Measurements from ENCODE around the gene HES3. TPM values are rescaled to one million over a fixed set of nuclear protein-coding genes. Genes with fewer than 3 reads are reported as not detected.

HES3 gene
- polyA plus RNA-seq, 1 of the 3 experiments (the other 2 are of a cell fraction): not detected

DNA sequence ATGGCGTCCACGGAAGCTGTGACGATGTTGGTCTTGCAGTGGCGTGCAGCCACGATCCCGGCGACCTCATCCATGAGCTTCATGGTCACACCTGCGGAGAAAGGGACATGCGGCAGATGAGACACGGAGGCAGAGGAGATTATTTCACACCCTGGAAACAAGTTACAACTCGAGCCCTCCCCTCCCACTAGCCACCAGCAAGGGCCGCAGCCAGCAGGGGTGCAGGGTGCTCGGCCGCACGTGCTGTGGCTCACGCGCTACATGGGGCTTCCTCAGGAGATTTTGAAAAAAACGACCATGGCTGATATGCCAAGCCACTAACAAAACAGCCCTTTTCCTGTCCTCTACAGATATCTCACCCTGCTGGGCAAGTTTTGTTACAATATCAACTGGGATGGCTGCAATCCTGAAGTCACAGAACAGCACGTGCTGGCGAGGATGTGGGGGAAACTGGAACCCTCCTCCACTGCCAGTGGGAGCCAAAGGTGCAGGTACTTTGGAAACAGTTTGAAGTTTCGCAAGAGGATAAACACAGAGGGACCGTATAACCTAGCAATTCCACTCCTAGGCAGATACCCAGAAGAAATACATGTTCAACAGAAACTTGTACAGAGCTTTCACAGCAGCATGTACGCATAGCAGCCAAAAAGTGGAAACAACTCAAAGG lies 51.0 kb downstream of the HES3 start (continued):
- TF ChIP-seq, protein P1, sequence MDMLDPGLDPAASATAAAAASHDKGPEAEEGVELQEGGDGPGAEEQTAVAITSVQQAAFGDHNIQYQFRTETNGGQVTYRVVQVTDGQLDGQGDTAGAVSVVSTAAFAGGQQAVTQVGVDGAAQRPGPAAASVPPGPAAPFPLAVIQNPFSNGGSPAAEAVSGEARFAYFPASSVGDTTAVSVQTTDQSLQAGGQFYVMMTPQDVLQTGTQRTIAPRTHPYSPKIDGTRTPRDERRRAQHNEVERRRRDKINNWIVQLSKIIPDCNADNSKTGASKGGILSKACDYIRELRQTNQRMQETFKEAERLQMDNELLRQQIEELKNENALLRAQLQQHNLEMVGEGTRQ (IDR thresholded peaks at IDR 0.05; ENCODE audit: borderline replicate concordance, low read depth, low read length): no peak
- no peak for TF ChIP-seq FOSL2 (IDR thresholded peaks at IDR 0.05; ENCODE audit: borderline replicate concordance, low read depth)
- TF ChIP-seq EP300 (IDR thresholded peaks at IDR 0.05; ENCODE audit: borderline replicate concordance in 1 of 2, low read depth in 1 of 2, low read length in 1 of 2): no peak
- TF ChIP-seq RCOR1 (IDR thresholded peaks at IDR 0.05; ENCODE audit: low read length): no peak
- no peak for TF ChIP-seq SMC3 (IDR thresholded peaks at IDR 0.05; ENCODE audit: low read depth, low read length)
- no peak for TF ChIP-seq MXI1 (IDR thresholded peaks at IDR 0.05; ENCODE audit: low read depth, low read length)
- no peak for TF ChIP-seq EZH2phosphoT487 (IDR thresholded peaks at IDR 0.05; ENCODE audit: borderline replicate concordance, low read depth)
- TF ChIP-seq, protein P2, sequence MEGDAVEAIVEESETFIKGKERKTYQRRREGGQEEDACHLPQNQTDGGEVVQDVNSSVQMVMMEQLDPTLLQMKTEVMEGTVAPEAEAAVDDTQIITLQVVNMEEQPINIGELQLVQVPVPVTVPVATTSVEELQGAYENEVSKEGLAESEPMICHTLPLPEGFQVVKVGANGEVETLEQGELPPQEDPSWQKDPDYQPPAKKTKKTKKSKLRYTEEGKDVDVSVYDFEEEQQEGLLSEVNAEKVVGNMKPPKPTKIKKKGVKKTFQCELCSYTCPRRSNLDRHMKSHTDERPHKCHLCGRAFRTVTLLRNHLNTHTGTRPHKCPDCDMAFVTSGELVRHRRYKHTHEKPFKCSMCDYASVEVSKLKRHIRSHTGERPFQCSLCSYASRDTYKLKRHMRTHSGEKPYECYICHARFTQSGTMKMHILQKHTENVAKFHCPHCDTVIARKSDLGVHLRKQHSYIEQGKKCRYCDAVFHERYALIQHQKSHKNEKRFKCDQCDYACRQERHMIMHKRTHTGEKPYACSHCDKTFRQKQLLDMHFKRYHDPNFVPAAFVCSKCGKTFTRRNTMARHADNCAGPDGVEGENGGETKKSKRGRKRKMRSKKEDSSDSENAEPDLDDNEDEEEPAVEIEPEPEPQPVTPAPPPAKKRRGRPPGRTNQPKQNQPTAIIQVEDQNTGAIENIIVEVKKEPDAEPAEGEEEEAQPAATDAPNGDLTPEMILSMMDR (IDR thresholded peaks at IDR 0.05): no peak
- no peak for TF ChIP-seq TEAD4 (IDR thresholded peaks at IDR 0.05; ENCODE audit: borderline replicate concordance, insufficient read depth)

Other genes starting within 250 kb of the HES3 start
- 6.1 and 7.6 TPM in 2 replicates for gene KCNAB2, start 198.3 kb upstream of the HES3 start, polyA plus RNA-seq (2012; rRNA removed)
- 0.26 and 0.62 TPM in 2 replicates for gene CHD5, start 63.9 kb upstream of the HES3 start, polyA plus RNA-seq (2012; rRNA removed)
- 140 and 151 TPM in 2 replicates for gene RPL22, start 44.6 kb upstream of the HES3 start, polyA plus RNA-seq (2012; rRNA removed)
- 19.2 and 25.4 TPM in 2 replicates for gene RNF207, start 38.1 kb upstream of the HES3 start, polyA plus RNA-seq (2012; rRNA removed)
- gene ICMT, start 8.2 kb upstream of the HES3 start, polyA plus RNA-seq (2012; rRNA removed): 40.2 and 43.7 TPM in 2 replicates
- 5.2 and 6.6 TPM in 2 replicates for gene GPR153, start 16.9 kb downstream of the HES3 start, polyA plus RNA-seq (2012; rRNA removed)
- 225 and 289 TPM in 2 replicates for gene ACOT7, start 149.6 kb downstream of the HES3 start, polyA plus RNA-seq (2012; rRNA removed)
- gene HES2, start 175.7 kb downstream of the HES3 start, polyA plus RNA-seq (2012; rRNA removed): 0.03 TPM in 2 replicates
- 0.13 and 0.33 TPM in 2 replicates for gene ESPN, start 180.6 kb downstream of the HES3 start, polyA plus RNA-seq (2012; rRNA removed)
- 20.8 TPM in 2 replicates for gene TNFRSF25, start 222.0 kb downstream of the HES3 start, polyA plus RNA-seq (2012; rRNA removed)
- gene PLEKHG5, start 247.5 kb downstream of the HES3 start, polyA plus RNA-seq (2012; rRNA removed): 14.7 and 14.9 TPM in 2 replicates